NCI-H128 (cell line): ENCODE measurements around the gene METTL22.

ENCODE experiments used
- DNase-seq: peaks from one replicate; lab custom pipeline; 2025; ENCODE audit not compliant: unreplicated experiment; lab: John Stamatoyannopoulos, UW

The METTL22 gene

GRCh38 chr16:8686879-8687278, 65.4 kb downstream of the METTL22 start:
- DNase-seq: no peak

- DNase-seq: no peak
Observed at GRCh38 chr16:8689686-8690085, 68.2 kb downstream of the METTL22 start.

GRCh38 chr16:8691728-8692127, 70.2 kb downstream of the METTL22 start:
- no peak for DNase-seq

GRCh38 chr16:8694795-8695728, 73.6 kb downstream of the METTL22 start:
- no peak for DNase-seq

GRCh38 chr16:8696880-8697279, 75.4 kb downstream of the METTL22 start:
- no peak for DNase-seq

- no peak for DNase-seq
Observed at GRCh38 chr16:8697965-8698364, 76.5 kb downstream of the METTL22 start.
